OCI-LY1 (cell line): ENCODE data around the gene FBXW8.

ENCODE experiments used
- H2AFZ ChIP-seq: fragments of 200-600 bp; sonication (generic), shearing (Covaris generic); 2 replicates; pipeline ENCODE4 v1.6.0; 2014; ENCODE audit warnings: antibody characterized with exemption, mild to moderate bottlenecking, low read length
- H3F3A ChIP-seq: fragments of 200-600 bp; sonication (generic), shearing (Covaris generic); 2 replicates; pipeline ENCODE4 v1.6.0; 2014; ENCODE audit warnings: mild to moderate bottlenecking, antibody characterized with exemption, low read length, moderate library complexity; ENCODE audit not compliant: insufficient read depth
- H3K27ac ChIP-seq: fragments of 200-600 bp; sonication (generic); 2 replicates; pipeline ENCODE4 v1.5.1; 2014; ENCODE audit warnings: low read length, mixed run types, mild to moderate bottlenecking, low read depth; ENCODE audit not compliant: poor library complexity, severe bottlenecking
- H3K27me3 ChIP-seq: fragments of 200-600 bp; sonication (generic); 2 replicates; pipeline ENCODE4 v1.6.0; 2014; ENCODE audit warnings: antibody characterized with exemption, mild to moderate bottlenecking, low read length, moderate library complexity; ENCODE audit not compliant: insufficient read depth
- H3K36me3 ChIP-seq: fragments of 200-600 bp; sonication (generic); 2 replicates; pipeline ENCODE4 v1.6.1; 2014; ENCODE audit warnings: mild to moderate bottlenecking, antibody characterized with exemption, low read length, moderate library complexity, mixed read lengths; ENCODE audit not compliant: insufficient read depth
- H3K4me1 ChIP-seq: fragments of 200-600 bp; sonication (generic); 2 replicates; pipeline ENCODE4 v1.5.1; 2014; ENCODE audit warnings: mild to moderate bottlenecking, low read length, moderate library complexity; ENCODE audit not compliant: insufficient read depth, severe bottlenecking
- H3K4me2 ChIP-seq: fragments of 200-600 bp; sonication (generic), shearing (Covaris generic); 2 replicates; pipeline ENCODE4 v1.6.1; 2014; ENCODE audit warnings: low read length
- H3K4me3 ChIP-seq: fragments of 200-600 bp; sonication (generic); 2 replicates; pipeline ENCODE4 v1.5.1; 2014; ENCODE audit warnings: low read length, low read depth, mild to moderate bottlenecking, mixed read lengths; ENCODE audit not compliant: poor library complexity, severe bottlenecking
- H3K79me2 ChIP-seq: fragments of 200-600 bp; shearing (Covaris generic); 2 replicates; pipeline ENCODE4 v1.6.1; 2016; ENCODE audit warnings: mixed run types, low read length, mixed read lengths; ENCODE audit not compliant: insufficient read depth
- H3K9ac ChIP-seq: fragments of 200-600 bp; sonication (generic), shearing (Covaris generic); 2 replicates; pipeline ENCODE4 v1.6.1; 2014; ENCODE audit warnings: mild to moderate bottlenecking, low read length, mixed read lengths
- H3K9me2 ChIP-seq: fragments of 200-600 bp; sonication (generic), shearing (Covaris generic); 2 replicates; pipeline ENCODE4 v1.6.1; 2014; ENCODE audit warnings: low read depth, mild to moderate bottlenecking, low read length, mixed read lengths
- H3K9me3 ChIP-seq: fragments of 200-600 bp; shearing (Covaris generic); 2 replicates; pipeline ENCODE4 v1.6.1; 2014; ENCODE audit warnings: low read length, mixed read lengths
- H4K20me1 ChIP-seq: fragments of 200-600 bp; sonication (generic), shearing (Covaris generic); 2 replicates; pipeline ENCODE4 v1.6.0; 2016; ENCODE audit warnings: mild to moderate bottlenecking, low read length; ENCODE audit not compliant: insufficient read depth
- EZH2 ChIP-seq: fragments of 200-600 bp; sonication (generic), shearing (Covaris generic); IDR thresholded peaks from 2 replicates; pipeline ENCODE4 v1.8.0; 2017; ENCODE audit warnings: borderline replicate concordance, mixed run types, mild to moderate bottlenecking, antibody characterized with exemption, low read length, moderate library complexity, mixed read lengths
- TF ChIP-seq, protein P1 (sequence below): fragments of 200-600 bp; sonication (generic), shearing (Covaris generic); IDR thresholded peaks from 2 replicates; pipeline ENCODE4 v1.5.1; 2017; ENCODE audit warnings: mild to moderate bottlenecking, antibody characterized with exemption, low read length, moderate library complexity, mixed read lengths

Gene FBXW8

DNA sequence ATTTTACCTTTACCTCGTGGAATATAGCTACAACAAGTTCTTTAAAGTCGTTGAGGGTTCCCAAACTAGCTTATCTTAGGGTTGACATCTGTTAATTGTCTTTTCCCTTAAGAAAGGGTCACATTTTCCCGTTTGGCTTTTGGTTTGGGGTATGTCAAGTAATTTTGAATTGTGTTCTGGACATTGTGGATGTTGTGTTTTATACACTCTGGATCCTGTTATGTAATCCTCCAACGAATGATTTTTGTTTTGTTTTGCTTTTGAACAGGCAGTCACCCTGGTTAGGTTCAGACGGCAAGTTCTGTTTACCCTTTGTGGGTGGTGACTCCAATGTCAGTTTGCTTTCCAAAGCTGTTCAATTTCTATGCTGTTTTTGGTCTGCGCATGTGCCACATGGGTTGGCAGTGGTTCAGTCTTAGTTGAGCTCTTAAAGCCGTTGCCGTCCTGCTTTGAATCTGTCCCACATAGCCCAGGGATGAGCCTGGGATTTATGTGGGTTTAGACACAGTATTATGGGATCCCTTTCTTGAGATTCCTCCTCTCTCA lies 103.7 kb downstream of the FBXW8 start:
- H4K20me1 ChIP-seq, result no peaks in the 10 kb centered on the region
- no peak overlapping the region for H3K4me3 ChIP-seq
- H3K36me3 ChIP-seq, result peaks cover 65% of the 10 kb centered on the region
- no peak overlapping the region for H3K27ac ChIP-seq
- H3K27me3 ChIP-seq, result no peaks in the 10 kb centered on the region
- H3F3A ChIP-seq, result no peaks in the 10 kb centered on the region
- H3K4me2 ChIP-seq, result no peak overlapping the region
- no peaks in the 10 kb centered on the region for H3K9me2 ChIP-seq
- no peaks in the 10 kb centered on the region for H3K4me1 ChIP-seq
- TF ChIP-seq EZH2, result no peak
- TF ChIP-seq, protein P1, sequence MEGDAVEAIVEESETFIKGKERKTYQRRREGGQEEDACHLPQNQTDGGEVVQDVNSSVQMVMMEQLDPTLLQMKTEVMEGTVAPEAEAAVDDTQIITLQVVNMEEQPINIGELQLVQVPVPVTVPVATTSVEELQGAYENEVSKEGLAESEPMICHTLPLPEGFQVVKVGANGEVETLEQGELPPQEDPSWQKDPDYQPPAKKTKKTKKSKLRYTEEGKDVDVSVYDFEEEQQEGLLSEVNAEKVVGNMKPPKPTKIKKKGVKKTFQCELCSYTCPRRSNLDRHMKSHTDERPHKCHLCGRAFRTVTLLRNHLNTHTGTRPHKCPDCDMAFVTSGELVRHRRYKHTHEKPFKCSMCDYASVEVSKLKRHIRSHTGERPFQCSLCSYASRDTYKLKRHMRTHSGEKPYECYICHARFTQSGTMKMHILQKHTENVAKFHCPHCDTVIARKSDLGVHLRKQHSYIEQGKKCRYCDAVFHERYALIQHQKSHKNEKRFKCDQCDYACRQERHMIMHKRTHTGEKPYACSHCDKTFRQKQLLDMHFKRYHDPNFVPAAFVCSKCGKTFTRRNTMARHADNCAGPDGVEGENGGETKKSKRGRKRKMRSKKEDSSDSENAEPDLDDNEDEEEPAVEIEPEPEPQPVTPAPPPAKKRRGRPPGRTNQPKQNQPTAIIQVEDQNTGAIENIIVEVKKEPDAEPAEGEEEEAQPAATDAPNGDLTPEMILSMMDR, result no peak
- H3K79me2 ChIP-seq, result no peaks in the 10 kb centered on the region
- H3K9me3 ChIP-seq, result peaks cover 10% of the 10 kb centered on the region; the same call in 1 of the 2 replicates
- no peak overlapping the region for H2AFZ ChIP-seq
- H3K9ac ChIP-seq, result no peak overlapping the region

DNA sequence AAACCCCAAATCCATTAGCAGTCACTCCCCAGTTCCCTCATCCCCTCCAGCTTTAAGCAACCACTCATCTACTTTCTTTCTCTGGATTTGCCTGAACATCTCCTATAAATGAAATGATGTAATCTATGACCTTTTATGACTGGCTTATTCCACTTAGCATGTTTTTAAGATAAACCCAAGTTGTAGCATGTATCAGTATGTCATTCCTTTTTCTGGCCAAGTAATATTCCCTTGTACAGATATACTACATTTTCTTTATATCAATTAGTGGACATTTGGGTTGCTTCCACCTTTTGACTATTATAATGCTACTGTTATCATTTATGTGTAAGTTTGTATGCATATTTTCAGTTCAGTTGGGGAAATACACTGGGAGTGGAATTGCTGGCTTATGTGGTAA lies 105.1 kb downstream of the FBXW8 start:
- Histone ChIP-seq H3K9me2 (no peaks in the 10 kb centered on the region), H3F3A (no peaks in the 10 kb centered on the region), H3K27ac (no peak overlapping the region), H3K27me3 (no peaks in the 10 kb centered on the region), H3K4me3 (no peak overlapping the region), H3K4me2 (no peak overlapping the region), H4K20me1 (no peaks in the 10 kb centered on the region), H3K79me2 (no peaks in the 10 kb centered on the region), H2AFZ (no peak overlapping the region), H3K4me1 (no peaks in the 10 kb centered on the region), H3K36me3 (peaks cover 52% of the 10 kb centered on the region), H3K9me3 (peaks cover 6% of the 10 kb centered on the region; the same call in 1 of the 2 replicates), H3K9ac (no peak overlapping the region)
- TF ChIP-seq EZH2, result no peak
- TF ChIP-seq, protein P1, result no peak

DNA sequence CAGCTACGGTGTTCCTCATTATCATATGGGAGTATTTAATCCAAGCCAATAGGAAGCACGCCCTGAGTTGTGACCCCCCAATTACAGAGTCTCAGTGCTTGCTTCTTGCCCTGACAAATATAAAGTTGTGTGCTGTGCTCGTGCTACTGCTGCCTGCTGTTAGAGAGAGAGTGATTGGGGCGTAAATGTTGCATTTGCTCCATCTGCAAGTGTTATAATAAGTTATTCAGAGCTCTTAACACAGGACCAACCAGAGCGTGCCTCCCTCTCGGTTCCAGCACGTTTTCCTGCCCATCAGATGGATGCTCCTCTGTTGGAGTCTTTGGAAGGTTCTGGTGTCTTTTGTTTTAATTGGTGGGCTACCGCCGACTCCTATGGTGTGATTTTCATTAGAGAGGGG lies 107.1 kb downstream of the FBXW8 start:
- peaks cover 32% of the 10 kb centered on the region for H3K36me3 ChIP-seq
- peaks cover 6% of the 10 kb centered on the region; the same call in 1 of the 2 replicates for H3K9me3 ChIP-seq
- no peak overlapping the region for H3K4me3 ChIP-seq
- no peak overlapping the region for H3K27ac ChIP-seq
- no peaks in the 10 kb centered on the region for H4K20me1 ChIP-seq
- H3K27me3 ChIP-seq, result no peaks in the 10 kb centered on the region
- H3K9ac ChIP-seq, result no peak overlapping the region
- H3F3A ChIP-seq, result no peaks in the 10 kb centered on the region
- H3K4me2 ChIP-seq, result no peak overlapping the region
- TF ChIP-seq, protein P1, result no peak
- TF ChIP-seq EZH2, result no peak
- no peaks in the 10 kb centered on the region for H3K79me2 ChIP-seq
- no peak overlapping the region for H2AFZ ChIP-seq
- H3K9me2 ChIP-seq, result no peaks in the 10 kb centered on the region
- no peaks in the 10 kb centered on the region for H3K4me1 ChIP-seq
